Measurements from ENCODE around the gene BMP3. TPM values are rescaled to one million over a fixed set of nuclear protein-coding genes. Genes with fewer than 3 reads are reported as not detected.
A peak's percentile ranks its signal among the peaks of the same experiment; 100 is the strongest.

The BMP3 gene
- total RNA-seq, 1 donor from 2014 or later = 18.2 TPM

- ATAC-seq (no peak), DNase-seq (no peak)
- intact Hi-C loops (cut with DNase I) = no loop called here
- TF ChIP-seq, protein P1, sequence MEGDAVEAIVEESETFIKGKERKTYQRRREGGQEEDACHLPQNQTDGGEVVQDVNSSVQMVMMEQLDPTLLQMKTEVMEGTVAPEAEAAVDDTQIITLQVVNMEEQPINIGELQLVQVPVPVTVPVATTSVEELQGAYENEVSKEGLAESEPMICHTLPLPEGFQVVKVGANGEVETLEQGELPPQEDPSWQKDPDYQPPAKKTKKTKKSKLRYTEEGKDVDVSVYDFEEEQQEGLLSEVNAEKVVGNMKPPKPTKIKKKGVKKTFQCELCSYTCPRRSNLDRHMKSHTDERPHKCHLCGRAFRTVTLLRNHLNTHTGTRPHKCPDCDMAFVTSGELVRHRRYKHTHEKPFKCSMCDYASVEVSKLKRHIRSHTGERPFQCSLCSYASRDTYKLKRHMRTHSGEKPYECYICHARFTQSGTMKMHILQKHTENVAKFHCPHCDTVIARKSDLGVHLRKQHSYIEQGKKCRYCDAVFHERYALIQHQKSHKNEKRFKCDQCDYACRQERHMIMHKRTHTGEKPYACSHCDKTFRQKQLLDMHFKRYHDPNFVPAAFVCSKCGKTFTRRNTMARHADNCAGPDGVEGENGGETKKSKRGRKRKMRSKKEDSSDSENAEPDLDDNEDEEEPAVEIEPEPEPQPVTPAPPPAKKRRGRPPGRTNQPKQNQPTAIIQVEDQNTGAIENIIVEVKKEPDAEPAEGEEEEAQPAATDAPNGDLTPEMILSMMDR (IDR thresholded peaks at IDR 0.05) = no peak
- H3K4me1 ChIP-seq = no peaks in the 10 kb centered on the region
- H3K27me3 ChIP-seq (ENCODE audit: low read depth) = no peaks in the 10 kb centered on the region
- no peak overlapping the region for H3K4me3 ChIP-seq
- no peaks in the 10 kb centered on the region for H3K36me3 ChIP-seq
- no peaks in the 10 kb centered on the region for H3K9me3 ChIP-seq
- no peak overlapping the region for H3K27ac ChIP-seq
These were observed 31.5 kb downstream of the BMP3 start for GRCh38 chr4:81062001-81062400.

DNA sequence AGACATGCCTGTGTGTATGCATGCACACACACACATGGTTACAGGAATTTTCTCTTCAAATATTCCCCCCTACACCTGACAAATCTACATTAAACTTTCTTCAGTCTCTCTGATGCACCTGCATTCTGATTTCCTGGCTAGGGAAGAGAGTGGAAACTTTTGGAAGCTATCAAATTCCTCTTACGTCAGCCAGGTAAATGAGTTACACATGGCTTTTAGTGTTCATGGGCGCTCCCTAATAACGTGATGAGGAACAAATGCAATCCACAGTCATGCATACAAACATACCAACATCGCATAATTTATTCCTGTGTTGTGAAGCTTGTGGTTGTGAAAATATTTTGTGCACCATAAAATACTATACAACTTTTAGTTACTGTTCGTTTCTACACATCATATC is 34.9 kb downstream of the BMP3 start:
- DNase-seq (no peak), ATAC-seq (no peak)
- H3K27me3 ChIP-seq (ENCODE audit: low read depth) = no peaks in the 10 kb centered on the region
- no peak overlapping the region for H3K4me3 ChIP-seq
- H3K9me3 ChIP-seq = no peaks in the 10 kb centered on the region
- TF ChIP-seq, protein P1 (IDR thresholded peaks at IDR 0.05) = no peak
- no peak overlapping the region for H3K27ac ChIP-seq
- intact Hi-C loops (cut with DNase I) = no loop called here
- no peaks in the 10 kb centered on the region for H3K4me1 ChIP-seq
- H3K36me3 ChIP-seq = no peaks in the 10 kb centered on the region

DNA sequence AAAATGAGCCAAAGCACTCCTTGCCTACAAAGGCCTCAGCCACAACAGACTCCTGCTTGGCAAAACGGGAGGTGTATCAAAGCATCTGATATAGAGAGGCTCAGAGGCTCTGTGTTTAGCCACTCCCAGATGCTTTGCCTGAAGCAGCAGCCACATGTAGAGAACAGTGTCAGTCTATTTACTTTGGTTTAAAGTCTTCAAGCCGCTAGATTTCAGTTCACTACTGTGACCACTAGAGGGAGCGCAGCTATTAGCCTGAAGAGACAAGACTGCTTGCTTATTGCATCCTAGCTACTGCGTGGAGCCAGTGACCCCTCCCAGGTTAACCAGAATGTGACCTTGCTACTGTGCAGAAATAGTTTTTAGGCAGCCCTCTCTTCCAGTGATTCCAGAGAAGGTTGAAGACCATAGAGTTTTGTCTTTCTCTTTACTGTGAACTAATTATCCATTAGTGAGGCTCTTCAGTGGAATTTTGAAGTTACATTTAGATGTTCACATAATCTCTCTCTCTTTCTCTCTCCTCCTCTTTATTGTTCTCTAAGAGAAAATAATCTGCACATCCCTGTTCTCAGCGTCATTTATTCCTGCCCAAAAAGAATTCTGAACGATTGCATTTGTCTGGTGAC is 39.3 kb downstream of the BMP3 start:
- intact Hi-C loops (cut with DNase I) = loop anchor here (5.0 kb wide), 1 partner anchor 282 kb away; no protein-coding TSS in a partner anchor
- DNase-seq = no peak

DNA sequence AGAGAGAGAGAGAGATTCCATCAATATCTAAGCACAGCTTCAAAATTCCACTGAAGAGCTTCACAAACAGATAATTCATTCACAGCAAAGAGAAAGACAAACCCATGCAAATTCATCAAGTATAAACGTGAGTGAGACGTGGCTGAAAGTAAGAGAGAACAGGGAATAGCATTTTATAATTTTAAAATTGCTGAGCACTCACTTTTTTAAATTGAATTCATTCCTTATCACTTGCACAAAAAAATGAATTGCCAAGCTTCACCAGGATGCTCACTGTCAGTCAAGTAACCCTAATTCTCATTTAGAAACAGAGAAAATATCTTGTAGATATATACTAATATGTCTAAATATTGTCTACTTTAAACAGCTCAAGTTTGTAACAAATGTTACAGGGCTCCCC is 40.5 kb downstream of the BMP3 start:
- no peaks in the 10 kb centered on the region for H3K27me3 ChIP-seq (ENCODE audit: low read depth)
- intact Hi-C loops (cut with DNase I) = loop anchor here (5.0 kb wide), 1 partner anchor 281 kb away; no protein-coding TSS in a partner anchor
- ATAC-seq (no peak), DNase-seq (no peak)
- TF ChIP-seq, protein P1 (IDR thresholded peaks at IDR 0.05) = no peak
- no peaks in the 10 kb centered on the region for H3K4me1 ChIP-seq
- H3K4me3 ChIP-seq = no peak overlapping the region
- H3K9me3 ChIP-seq = no peaks in the 10 kb centered on the region
- no peak overlapping the region for H3K27ac ChIP-seq
- H3K36me3 ChIP-seq = no peaks in the 10 kb centered on the region

More for the DNA sequence above, 39.3 kb downstream of the BMP3 start:
- TF ChIP-seq, protein P1 (IDR thresholded peaks at IDR 0.05) = peak; percentile 89
- H3K36me3 ChIP-seq = no peaks in the 10 kb centered on the region
- H3K9me3 ChIP-seq = no peaks in the 10 kb centered on the region
- no peak overlapping the region for H3K4me3 ChIP-seq
- H3K4me1 ChIP-seq = no peaks in the 10 kb centered on the region
- ATAC-seq = peak; percentile 89 to 93
- no peak overlapping the region for H3K27ac ChIP-seq
- no peaks in the 10 kb centered on the region for H3K27me3 ChIP-seq (ENCODE audit: low read depth)

DNA sequence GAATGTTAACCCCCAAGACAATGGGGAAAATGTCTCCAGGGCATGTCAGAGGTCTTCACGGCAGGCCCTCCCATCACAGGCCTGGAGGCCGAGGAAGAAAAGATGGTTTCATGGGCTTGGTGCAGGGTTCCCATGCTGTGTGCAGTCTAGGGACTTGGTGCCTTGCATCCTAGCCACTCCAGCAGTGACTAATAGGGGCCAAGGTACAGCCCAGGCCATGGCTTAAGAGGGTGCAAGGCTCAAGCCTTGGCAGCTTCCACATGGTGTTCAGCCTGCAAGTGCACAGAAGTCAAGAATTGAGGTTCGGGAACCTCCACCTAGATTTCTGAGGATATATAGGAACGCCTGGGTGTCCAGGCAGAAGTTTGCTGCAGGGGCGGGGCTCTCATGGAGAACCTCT is 50.6 kb downstream of the BMP3 start:
- Histone ChIP-seq H3K4me1 (no peaks in the 10 kb centered on the region), H3K9me3 (no peaks in the 10 kb centered on the region), H3K4me3 (no peak overlapping the region), H3K36me3 (no peaks in the 10 kb centered on the region), H3K27me3 (ENCODE audit: low read depth) (no peaks in the 10 kb centered on the region), H3K27ac (no peak overlapping the region)
- no peak for DNase-seq
- no peak for ATAC-seq
- TF ChIP-seq, protein P1 (IDR thresholded peaks at IDR 0.05) = no peak
- intact Hi-C loops (cut with DNase I) = no loop called here

Measured in lower lobe of right lung (tissue), 2 donors.